DOHH2 (cell line): ENCODE results near the gene FSCN2.
A peak's percentile ranks its signal among the peaks of the same experiment; 100 is the strongest.

Experiments used
- H3F3A ChIP-seq: fragments of 200-600 bp; sonication (generic), shearing (Covaris generic); 2 replicates; pipeline ENCODE4 v1.6.0; 2016; ENCODE audit warnings: antibody characterized with exemption, mild to moderate bottlenecking; ENCODE audit not compliant: control insufficient read depth, insufficient read depth
- H3K27ac ChIP-seq: fragments of 200-600 bp; sonication (generic); 2 replicates; pipeline ENCODE4 v1.5.1; 2014; ENCODE audit warnings: low read depth, mild to moderate bottlenecking, low read length, moderate library complexity
- H3K27me3 ChIP-seq: fragments of 200-600 bp; sonication (generic); 2 replicates; pipeline ENCODE4 v1.6.1; 2014; ENCODE audit warnings: mild to moderate bottlenecking, low read length, mixed read lengths; ENCODE audit not compliant: control insufficient read depth
- H3K36me3 ChIP-seq: fragments of 200-600 bp; sonication (generic); 2 replicates; pipeline ENCODE4 v1.6.1; 2014; ENCODE audit warnings: mild to moderate bottlenecking, low read length, moderate library complexity, mixed read lengths; ENCODE audit not compliant: control insufficient read depth
- H3K4me1 ChIP-seq: fragments of 200-600 bp; sonication (generic); 2 replicates; pipeline ENCODE4 v1.6.1; 2014; ENCODE audit warnings: mild to moderate bottlenecking, low read length, mixed read lengths; ENCODE audit not compliant: control insufficient read depth
- H3K4me2 ChIP-seq: fragments of 200-600 bp; sonication (generic); 2 replicates; pipeline ENCODE4 v1.6.0; 2014; ENCODE audit warnings: mild to moderate bottlenecking, low read length, moderate library complexity
- H3K4me3 ChIP-seq: fragments of 200-600 bp; sonication (generic); 2 replicates; pipeline ENCODE4 v1.5.1; 2014; ENCODE audit warnings: mild to moderate bottlenecking, low read length, mixed read lengths
- H3K79me2 ChIP-seq: fragments of 200-600 bp; sonication (generic); 2 replicates; pipeline ENCODE4 v1.6.1; 2014; ENCODE audit warnings: mild to moderate bottlenecking, low read length, mixed read lengths; ENCODE audit not compliant: control insufficient read depth
- H3K9me2 ChIP-seq: fragments of 200-600 bp; sonication (generic); replicated peaks from 2 replicates; pipeline ENCODE4 v1.6.1; 2014; ENCODE audit warnings: mild to moderate bottlenecking, low read length, mixed read lengths; ENCODE audit not compliant: control insufficient read depth
- H3K9me3 ChIP-seq: fragments of 200-600 bp; sonication (generic); 2 replicates; pipeline ENCODE4 v1.6.1; 2014; ENCODE audit warnings: antibody characterized with exemption, low read length, mixed read lengths; ENCODE audit not compliant: control insufficient read depth, insufficient read depth
- H4K20me1 ChIP-seq: fragments of 200-600 bp; sonication (generic); 2 replicates; pipeline ENCODE4 v1.6.0; 2014; ENCODE audit warnings: low read depth, mild to moderate bottlenecking, antibody characterized with exemption, low read length, moderate library complexity; ENCODE audit not compliant: control insufficient read depth, insufficient read depth
- CTCF ChIP-seq: fragments of 200-600 bp; sonication (generic); IDR thresholded peaks from one replicate; pipeline ENCODE4 v1.5.1; 2014; ENCODE audit warnings: antibody characterized with exemption, mild to moderate bottlenecking, low read depth, low read length; ENCODE audit not compliant: poor library complexity, severe bottlenecking
- EZH2phosphoT487 ChIP-seq: fragments of 200-600 bp; sonication (generic); IDR thresholded peaks from 2 replicates; pipeline ENCODE4 v1.6.1; 2017; ENCODE audit warnings: borderline replicate concordance, mild to moderate bottlenecking, antibody characterized with exemption, low read length, moderate library complexity, mixed read lengths

Gene FSCN2

DNA sequence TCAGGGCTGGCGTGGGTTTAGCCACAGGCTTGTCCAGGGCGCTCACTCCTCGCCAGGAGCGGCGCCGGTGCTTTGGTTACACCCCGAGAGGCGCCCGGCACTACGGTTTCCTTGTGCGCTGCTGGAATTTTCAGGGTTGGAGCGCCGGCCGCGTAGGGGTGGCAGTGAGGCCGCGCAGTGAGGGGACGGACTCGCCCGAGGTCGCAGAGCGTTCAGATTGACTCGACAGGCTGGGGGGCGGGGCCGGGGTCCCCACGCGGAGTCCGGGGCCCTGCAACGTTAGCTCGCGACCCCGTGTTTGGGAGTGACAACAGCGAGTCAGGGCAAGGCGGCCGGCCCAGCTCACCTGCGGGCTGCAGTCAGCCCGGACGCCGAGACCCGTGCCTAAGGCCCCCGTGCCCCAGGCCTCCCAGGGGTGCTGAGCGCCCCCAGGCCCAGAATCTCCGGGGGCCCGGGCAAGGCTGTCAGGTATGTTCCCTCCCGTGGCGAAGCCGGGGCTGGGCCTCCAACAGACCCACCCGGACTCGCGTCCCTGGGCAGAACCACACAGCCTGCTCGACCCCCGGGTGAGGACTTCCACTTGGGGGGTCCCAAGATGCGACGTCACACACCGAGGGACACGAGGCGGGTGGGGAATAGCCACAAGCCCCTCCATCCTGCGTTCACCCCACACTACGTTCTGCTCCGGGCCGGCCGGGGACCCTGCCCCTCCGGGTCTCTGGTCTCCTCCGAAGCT lies 14.3 kb upstream of the FSCN2 start:
- Histone ChIP-seq H4K20me1 (peaks cover 31% of the 10 kb centered on the region), H3K4me1 (peaks cover 70% of the 10 kb centered on the region), H3F3A (peaks cover 75% of the 10 kb centered on the region), H3K36me3 (peaks cover 48% of the 10 kb centered on the region), H3K9me2 (no peaks in the 10 kb centered on the region), H3K4me2 (peak overlapping the region; percentile 84), H3K27ac (peak overlapping the region; percentile 93), H3K9me3 (no peaks in the 10 kb centered on the region), H3K4me3 (peak overlapping the region; percentile 88), H3K79me2 (peaks cover 67% of the 10 kb centered on the region), H3K27me3 (no peaks in the 10 kb centered on the region)
- peak; percentile 17 for TF ChIP-seq CTCF
- TF ChIP-seq EZH2phosphoT487, result no peak

DNA sequence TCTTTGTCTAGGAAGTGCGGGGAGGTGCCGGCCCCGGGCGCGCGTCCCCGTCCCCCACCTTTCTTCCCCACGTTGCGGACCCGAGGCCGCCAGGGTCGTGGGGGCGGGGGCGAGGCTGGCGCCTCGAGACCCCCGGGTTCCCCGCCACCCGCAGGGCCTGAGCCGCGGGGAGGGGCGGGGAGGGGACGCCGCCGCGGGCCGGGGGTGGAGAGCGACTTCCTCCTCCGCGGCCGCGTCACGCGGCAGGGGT lies 13.8 kb upstream of the FSCN2 start:
- TF ChIP-seq EZH2phosphoT487 (no peak), CTCF (no peak)
- Histone ChIP-seq H3K27ac (peak overlapping the region; percentile 93), H3F3A (peaks cover 70% of the 10 kb centered on the region), H3K4me2 (peak overlapping the region; percentile 84), H3K9me3 (no peaks in the 10 kb centered on the region), H4K20me1 (peaks cover 30% of the 10 kb centered on the region), H3K4me1 (peaks cover 70% of the 10 kb centered on the region), H3K4me3 (peak overlapping the region; percentile 88), H3K27me3 (no peaks in the 10 kb centered on the region), H3K36me3 (peaks cover 43% of the 10 kb centered on the region), H3K9me2 (no peaks in the 10 kb centered on the region), H3K79me2 (peaks cover 65% of the 10 kb centered on the region)

DNA sequence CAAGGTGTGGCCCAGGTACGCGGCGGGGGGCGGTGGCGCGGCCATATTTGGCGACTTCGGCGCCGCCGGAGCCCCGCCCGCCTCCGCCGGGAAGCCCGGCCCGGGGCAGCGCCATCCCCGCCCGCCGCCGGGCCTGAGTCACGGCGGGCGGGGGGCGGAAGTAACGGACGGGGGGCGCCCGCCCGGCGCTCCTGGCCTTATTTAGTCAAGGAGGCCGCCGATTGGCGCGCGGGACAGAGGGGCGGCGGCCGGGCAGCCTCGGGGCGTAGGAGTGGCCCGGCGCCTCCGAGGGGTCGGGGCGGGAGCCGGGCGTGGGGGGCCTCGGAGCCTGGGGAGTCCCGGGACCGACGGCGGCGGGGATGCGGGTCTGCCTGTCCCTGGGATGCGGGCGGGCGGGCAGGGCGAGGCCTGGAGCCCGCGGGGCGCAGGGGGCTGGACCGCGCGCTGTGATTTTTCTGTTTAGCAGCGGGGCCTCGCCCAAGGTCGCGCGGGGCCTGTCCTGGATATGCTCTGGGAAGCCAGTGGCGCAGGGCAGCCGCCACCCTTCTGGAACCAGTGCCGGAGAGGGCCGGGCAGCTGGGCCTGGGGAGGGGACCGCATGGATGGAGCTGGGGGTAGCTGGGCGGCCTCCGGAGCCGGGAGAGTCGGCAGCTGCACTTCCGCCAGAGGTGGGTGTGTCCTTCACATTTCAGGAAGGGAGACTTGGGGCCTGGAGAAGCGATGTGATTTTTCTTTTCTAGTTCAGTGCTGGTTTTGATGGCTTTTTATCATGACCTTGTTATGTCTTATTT lies 13.2 kb upstream of the FSCN2 start:
- H3K9me3 ChIP-seq, result no peaks in the 10 kb centered on the region
- H3K79me2 ChIP-seq, result peaks cover 60% of the 10 kb centered on the region
- H3K27me3 ChIP-seq, result no peaks in the 10 kb centered on the region
- peak overlapping the region; percentile 88 for H3K4me3 ChIP-seq
- peaks cover 25% of the 10 kb centered on the region for H4K20me1 ChIP-seq
- peak overlapping the region; percentile 93 for H3K27ac ChIP-seq
- no peak for TF ChIP-seq EZH2phosphoT487
- TF ChIP-seq CTCF, result no peak
- H3K4me1 ChIP-seq, result peaks cover 70% of the 10 kb centered on the region
- no peaks in the 10 kb centered on the region for H3K9me2 ChIP-seq
- H3K36me3 ChIP-seq, result peaks cover 38% of the 10 kb centered on the region
- peak overlapping the region; percentile 84 for H3K4me2 ChIP-seq
- peaks cover 65% of the 10 kb centered on the region for H3F3A ChIP-seq
